Measurements from ENCODE around the gene SERTAD1.

DNA sequence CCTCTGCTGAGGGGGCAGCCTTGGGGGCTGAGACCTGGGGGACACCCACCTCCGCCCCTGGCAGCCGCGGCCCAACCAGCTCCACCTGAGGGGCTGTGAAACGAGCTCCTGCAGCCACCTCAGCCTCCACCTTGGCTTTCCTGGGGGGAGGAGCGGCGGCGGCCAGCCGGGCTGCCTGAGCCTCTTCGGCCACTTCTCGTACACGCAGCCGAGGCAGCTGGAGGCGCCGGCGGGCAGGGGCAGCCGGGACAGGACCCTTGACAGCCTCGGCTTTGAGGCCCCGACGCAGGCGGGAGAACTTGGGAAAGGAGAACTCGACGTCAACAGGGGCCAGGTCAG lies 28.3 kb downstream of the SERTAD1 start:
- no peak for TF ChIP-seq TAF1 (IDR thresholded peaks at IDR 0.05; ENCODE audit: borderline replicate concordance, insufficient read depth, low read length)
- TF ChIP-seq POLR2AphosphoS5 (IDR thresholded peaks at IDR 0.05; ENCODE audit: low read depth, low read length) = no peak
- no peak for TF ChIP-seq SIN3A (IDR thresholded peaks at IDR 0.05; ENCODE audit: borderline replicate concordance, insufficient read depth, low read length)
- no peak for TF ChIP-seq FOXP2 (optimal IDR thresholded peaks at IDR 0.05; ENCODE audit: borderline replicate concordance, extremely low read depth, extremely low read length, insufficient read depth)
- TF ChIP-seq, protein P1, sequence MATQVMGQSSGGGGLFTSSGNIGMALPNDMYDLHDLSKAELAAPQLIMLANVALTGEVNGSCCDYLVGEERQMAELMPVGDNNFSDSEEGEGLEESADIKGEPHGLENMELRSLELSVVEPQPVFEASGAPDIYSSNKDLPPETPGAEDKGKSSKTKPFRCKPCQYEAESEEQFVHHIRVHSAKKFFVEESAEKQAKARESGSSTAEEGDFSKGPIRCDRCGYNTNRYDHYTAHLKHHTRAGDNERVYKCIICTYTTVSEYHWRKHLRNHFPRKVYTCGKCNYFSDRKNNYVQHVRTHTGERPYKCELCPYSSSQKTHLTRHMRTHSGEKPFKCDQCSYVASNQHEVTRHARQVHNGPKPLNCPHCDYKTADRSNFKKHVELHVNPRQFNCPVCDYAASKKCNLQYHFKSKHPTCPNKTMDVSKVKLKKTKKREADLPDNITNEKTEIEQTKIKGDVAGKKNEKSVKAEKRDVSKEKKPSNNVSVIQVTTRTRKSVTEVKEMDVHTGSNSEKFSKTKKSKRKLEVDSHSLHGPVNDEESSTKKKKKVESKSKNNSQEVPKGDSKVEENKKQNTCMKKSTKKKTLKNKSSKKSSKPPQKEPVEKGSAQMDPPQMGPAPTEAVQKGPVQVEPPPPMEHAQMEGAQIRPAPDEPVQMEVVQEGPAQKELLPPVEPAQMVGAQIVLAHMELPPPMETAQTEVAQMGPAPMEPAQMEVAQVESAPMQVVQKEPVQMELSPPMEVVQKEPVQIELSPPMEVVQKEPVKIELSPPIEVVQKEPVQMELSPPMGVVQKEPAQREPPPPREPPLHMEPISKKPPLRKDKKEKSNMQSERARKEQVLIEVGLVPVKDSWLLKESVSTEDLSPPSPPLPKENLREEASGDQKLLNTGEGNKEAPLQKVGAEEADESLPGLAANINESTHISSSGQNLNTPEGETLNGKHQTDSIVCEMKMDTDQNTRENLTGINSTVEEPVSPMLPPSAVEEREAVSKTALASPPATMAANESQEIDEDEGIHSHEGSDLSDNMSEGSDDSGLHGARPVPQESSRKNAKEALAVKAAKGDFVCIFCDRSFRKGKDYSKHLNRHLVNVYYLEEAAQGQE (IDR thresholded peaks at IDR 0.05; ENCODE audit: insufficient read depth in 1 of 2, low read depth in 2 of 2, low read length in 2 of 2) = no peak

Measured in PFSK-1 (cell line).